SH-SY5Y (cell line): Measurements from ENCODE around the gene GOLGA8J.

Source experiments
- GATA2 ChIP-seq: IDR thresholded peaks from 2 replicates; pipeline ENCODE4 v1.6.1; 2011; ENCODE audit warnings: mild to moderate bottlenecking, low read depth, low read length
- GATA3 ChIP-seq: IDR thresholded peaks from 2 replicates; pipeline ENCODE4 v1.6.1; 2011; ENCODE audit warnings: low read depth, mild to moderate bottlenecking, low read length, moderate library complexity

- TF ChIP-seq GATA2 (no peak), GATA3 (no peak)
Observed at GRCh38 chr15:30068326-30068725, 14.4 kb upstream of the GOLGA8J start.
